GM19238 (cell line): ENCODE measurements around the gene RGS13.

Source experiments
- DNase-seq: peaks from one replicate; pipeline ENCODE4 v3.0.0; 2011; ENCODE audit warnings: low spot score; ENCODE audit not compliant: insufficient read length

Gene RGS13

DNA sequence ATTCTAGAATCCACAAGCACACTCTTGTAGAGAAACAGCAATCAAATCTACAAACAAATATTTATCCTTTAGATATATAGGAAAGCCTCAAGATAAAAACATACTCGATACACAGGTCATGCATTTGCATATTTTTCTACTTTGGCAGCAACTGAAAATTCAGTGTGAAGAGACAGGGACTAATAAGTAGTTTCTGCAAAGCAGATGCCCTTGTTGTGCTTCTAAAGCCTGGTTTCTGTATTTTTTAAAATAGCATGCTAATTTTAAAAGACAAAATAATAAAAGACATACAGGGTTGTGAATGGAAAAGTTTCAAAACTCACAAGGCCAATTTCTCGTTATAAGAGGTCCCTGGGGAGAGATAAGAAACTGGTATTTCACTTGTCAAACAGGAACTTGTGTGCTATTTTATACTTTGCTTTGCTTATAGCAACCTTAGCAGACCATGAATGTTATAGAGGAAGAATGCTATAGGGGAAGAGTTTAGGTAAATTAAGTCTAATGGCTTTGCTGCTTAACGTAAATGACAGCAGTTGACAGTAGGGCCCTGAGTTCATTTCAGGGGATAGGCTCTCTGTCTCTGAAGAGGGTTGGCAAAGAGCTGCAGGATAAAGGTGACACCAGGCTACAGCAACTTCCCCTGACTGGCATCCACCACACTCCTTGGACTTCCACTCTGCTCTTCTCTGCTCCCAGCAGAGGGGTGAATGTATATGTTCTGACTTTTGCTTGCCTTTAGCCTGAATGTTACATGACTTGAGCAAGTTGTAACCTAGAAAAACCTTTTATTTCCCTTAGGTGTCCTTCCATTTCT lies 9.4 kb upstream of the RGS13 start:
- no peak for DNase-seq

DNA sequence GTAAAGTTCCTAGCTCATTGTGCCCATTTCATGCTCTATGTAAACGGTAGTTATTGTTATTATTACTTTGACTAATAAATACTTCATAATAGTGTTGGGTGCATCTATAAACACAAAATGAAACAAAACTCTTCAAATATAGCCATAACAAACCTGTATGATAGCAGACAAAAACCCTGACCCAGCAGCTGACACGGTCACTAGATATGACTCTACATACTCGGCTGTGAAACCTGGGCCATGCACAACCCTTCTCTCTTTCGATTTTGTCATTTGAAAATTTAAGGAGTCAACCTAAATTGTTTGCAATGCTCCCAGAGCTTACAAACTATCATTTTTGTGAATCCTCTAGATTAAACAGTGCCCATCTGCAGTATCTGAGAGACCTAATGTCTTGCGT lies 8.0 kb upstream of the RGS13 start:
- no peak for DNase-seq

DNA sequence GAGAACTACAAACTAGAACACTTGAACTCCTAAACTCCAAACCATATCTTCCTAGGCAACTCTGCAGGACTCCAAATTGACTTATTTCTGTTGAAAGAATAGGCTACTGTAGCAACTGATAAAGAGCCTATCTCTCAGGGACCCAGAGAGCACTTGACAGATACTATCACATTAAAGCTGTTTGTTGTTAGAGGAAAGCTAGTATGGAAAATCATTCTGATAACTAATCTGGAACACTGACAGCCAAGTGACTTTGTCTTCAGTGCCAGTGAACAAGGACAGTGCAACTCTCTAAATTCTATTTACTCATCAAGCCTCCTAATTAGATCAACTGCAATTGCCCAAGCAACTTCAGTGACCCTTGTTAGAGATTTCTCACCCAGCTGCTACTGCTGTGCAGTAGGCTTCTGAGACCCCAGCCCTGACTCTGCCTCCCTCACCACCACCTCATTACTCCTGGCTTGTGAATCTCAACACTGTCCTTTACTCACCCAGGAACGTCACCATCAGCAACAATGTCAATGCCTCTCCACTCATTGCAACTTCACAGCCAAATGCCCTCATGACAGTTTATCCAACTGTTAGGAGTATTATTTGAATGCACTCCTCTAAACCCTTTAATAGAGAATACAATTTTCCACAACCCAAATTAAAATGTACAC lies 7.4 kb upstream of the RGS13 start:
- no peak for DNase-seq

DNA sequence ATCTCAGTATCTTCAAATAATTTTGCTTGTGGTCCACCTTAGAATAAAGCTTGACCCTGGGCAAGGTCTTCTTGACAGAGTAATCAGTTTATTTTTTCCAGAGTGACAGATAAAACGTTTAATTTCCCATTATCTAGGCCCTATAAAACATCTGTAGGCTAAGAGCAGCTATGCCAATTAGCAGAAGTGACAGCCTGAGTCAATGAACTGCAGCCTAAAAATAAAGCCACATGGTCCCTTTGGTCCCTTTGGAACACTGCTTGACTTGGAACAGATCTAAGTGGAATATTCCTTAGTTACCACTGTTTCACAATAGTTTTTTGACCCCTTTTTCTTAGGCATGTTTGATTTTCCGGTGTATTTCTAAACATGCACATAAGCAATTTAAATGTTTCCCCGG lies 6.3 kb upstream of the RGS13 start:
- no peak for DNase-seq

DNA sequence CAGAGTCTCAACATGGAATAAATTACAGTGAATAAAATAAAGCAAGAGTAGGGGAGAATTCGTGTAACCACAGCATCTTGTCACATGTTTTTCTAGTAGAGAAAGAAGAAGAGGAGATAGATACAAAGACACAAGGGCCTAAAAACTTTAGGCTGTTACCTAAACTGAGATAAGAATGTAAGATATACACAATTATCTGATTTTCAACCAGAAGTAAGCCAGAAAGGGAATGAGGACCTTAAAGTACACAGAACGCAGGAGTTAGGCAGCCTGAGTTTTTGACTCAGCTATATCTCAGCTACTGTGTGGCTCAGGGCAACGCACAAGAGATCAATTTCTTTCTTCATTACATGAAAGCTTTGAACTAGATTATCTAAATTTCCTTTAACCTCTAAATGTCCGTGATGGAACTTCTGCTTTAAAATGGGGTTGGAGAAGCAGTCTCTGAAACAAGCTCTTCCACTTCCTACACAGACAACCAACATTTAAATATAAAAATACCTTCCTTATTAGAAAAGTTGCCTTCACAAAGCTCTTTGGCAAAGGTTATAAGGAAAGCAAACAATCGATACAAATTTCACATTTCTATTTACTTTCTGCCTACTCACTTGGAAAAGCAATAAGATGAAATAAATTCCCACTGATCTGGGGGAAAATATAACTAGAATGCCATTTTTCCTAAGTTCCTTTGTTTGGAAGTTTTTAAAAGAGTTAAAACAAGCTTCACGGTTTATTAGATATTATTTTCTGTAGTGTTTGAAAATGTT lies 5.2 kb upstream of the RGS13 start:
- no peak for DNase-seq

DNA sequence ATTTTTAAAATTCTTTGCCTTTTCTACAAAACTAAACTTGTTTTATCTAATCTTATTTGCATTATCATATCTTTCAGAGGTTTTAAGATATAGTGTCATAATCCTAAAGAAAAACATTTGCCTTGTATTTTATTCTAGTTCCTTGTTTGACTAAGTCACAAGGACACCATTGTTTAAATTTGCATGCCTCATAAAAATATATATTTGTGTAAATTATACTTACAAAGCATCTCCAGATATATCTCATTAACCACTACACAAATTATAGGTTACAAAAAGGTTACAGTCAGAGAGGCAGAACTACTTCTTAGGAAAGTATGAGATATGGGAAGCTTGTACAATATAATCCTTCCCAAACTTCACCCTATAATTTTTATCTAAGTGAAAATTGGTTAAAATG lies 4.2 kb upstream of the RGS13 start:
- no peak for DNase-seq

DNA sequence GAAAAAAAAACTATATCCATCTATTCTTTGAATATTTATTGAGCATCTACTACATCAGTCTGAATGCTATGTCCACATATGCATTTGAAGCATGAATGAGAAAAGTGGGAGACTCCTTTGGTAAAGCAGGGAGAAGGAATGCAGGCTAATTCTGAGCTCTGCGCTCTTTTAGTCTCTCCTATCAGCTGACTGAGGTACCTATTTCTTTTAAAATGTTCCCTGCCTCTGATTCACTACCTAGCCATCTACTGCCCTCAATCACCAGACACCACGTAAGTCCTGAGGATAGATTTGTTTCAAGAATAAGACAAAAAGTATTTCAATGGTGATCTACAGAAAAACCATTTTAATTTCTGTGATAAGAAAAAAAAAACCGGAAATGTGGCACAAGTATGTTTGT lies 3.8 kb upstream of the RGS13 start:
- DNase-seq: no peak

DNA sequence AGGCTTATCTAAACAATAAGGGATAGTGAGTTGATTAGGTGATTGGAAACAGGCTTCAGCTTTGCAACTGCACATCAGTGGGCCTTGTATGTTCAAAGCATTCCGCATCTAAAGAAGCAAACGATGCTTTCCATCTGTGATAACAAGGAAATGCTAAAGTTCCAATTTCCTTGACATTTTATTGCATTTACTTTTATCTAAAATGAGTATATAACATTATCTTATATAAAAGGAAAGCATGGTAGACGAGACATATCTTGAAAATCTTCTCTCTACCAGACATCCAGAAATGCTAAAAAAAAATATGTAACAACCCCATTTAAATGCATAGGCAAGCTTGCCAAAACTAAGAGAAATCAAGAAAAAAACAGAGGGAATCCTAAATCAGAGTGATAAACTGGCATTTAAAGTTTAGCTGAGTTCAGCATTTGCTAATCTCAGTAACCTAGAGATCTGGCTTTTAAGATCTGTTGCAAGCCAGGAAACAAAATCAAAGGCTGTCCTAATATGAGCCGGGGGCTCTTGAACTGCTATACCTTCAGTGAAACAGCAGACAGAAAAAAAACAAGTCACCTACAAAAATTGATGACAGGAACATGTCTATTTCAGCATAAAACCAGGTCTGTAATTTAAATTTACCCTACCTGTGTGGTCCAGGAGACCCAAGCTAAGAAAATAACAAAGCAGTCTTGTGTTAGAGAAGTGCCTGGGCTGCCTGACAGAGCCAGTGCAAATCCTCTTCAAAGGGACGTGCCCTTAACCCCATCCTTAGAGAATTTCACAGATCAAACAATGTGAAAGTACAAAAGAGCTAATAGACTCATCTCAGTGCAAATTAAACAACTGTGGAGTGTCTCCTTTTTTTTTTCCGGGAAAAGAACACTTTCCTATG lies 3.1 kb upstream of the RGS13 start:
- DNase-seq: no peak

DNA sequence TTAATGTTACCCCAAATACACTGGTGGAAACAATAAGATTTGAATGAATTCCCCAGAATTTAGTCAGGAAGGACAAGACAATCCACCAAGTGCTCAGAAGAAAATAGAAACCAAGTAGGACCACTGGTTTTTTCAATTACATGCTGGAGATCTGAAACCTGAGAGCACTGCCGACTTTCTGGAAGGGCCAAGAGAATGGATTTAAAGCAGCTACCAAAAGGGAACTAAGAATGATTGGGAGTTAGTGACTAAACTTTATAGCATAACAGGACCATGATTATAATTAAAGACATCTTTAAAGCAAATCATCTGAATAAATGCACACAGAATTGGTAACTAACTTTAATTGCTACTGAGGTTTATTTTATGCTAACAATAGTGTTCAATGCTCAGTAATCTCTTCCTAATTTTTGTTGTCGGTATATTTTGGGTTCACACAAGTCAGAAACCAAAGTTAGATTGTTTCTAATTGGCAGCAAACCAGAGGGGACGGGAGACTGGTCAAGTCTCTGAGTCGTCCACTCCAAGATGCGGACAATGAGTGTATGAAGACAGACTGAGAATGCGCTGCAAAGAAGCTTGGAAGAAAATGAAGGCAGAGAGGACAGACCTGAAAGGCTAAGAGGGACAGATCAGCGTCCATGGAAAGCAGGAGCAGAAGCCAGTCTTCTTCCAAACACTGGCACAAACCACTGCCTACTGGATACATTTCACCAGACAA lies 2.3 kb upstream of the RGS13 start:
- no peak for DNase-seq

DNA sequence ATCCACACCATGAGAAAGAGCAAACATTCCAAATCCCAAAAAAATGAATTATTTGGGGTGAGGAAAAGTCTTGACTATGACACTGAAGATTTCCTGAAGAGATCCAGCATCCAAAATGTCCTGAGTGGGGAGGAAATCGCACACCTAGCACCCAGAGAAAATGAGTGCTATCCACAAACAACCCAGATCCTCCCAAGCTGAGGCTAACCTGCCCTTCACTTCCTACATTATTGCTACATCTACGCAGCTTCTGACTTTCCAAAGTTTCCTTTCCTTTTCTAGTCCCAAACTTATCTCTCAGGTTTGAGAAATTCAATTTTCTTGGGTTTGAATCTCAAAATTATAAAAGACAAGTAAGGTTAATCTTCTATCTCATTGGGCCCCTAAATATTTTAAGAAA lies 906 bp upstream of the RGS13 start:
- no peak for DNase-seq

DNA sequence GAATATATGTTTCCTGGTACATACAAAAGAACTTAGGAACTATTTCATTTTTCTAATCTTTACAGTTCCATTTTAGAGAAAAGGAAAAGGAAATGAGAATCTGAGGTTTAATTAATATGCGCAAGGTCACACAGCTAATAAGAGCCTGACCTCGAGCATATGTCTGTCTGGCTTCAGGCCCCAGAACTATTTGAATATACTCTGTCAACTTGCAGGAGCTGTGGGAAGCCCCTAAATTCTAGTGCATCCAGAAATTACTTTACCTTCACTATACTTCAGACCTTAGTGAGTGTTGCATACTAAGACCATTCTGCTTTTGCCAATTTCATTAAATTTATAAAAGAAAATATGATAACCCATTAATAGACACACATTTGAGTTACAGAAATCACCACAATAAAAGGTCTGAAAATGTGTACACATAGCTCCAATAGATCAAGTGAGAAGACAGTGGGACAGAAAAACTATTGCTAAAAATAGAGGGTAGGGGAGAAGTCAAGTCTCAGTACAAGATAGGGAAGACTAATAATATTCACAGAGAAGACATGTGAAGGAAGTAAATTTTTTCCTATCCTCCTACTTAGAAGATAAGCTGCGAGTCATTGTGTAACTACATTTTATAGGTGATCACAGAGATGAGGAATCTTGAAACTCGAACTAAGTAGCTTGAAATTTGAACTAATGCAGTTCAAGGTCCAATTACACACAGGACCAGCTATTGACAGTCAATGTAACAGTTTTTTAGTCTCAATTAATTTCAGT lies 3.8 kb downstream of the RGS13 start:
- no peak for DNase-seq

DNA sequence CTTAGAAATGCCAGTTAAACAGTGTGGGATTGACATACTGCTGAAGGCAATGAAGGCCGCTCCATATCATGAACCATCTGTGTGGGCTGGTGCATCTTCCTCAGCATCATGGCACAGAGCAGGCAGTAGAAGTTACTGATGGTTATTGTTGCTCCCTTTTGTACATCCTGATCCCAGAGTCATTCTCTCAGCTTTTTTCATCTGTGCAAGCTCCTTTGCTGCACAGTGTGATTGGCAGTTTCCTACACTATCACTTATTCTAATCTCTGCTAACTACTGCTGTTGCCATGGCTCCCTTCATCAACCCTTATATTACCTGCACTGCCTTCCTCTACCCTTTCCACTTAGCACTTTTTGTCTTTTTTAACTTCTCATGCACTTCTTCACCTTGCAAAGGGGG lies 16.2 kb downstream of the RGS13 start:
- no peak for DNase-seq

DNA sequence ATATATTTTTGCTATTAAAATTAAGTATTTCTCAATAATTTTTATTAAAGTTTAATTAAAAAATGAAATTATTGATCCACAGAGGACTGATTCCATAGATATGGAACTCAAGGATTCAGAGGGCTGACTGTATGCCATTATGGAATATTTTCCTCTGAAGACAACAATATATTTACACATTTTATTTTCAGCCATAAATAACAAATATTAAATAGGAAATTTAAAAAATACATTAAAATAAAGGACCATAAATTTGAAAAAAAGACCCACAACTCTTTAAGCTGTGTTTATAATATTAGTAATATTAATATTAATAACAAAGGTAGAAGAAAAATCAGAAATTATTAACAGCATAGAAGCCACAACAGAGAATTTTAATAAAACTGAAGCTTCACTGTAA lies 18.2 kb downstream of the RGS13 start:
- DNase-seq: no peak

DNA sequence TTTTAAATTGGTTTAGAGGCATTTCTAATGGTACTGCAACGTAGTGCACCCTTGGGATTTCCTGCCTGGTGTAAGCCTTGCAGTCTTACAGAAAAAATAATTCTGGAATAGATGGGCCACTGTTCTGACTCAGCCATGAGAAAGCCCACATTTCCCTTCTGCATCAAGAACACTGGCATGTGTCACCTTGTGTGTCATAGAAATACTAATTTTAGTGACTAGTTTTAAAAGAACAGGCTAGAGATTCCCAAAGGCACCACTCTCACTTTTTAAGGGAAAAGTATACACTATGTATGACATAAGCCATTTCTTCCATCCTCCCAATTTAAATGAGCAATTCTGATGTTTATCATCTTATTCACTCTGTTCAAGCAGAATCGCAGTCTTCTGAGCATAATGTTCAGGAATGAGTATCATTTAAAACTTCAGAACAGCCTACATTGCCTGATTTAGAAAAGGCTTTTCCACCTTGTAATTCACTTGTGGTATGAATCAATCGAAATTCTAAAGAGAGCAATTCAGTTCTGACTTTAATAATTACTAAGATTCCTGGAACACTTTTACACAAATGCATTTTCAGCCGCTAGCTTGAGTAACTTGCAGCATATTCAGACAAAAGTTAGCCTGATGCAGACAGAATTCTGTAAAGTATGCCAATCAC lies 18.8 kb downstream of the RGS13 start:
- no peak for DNase-seq

DNA sequence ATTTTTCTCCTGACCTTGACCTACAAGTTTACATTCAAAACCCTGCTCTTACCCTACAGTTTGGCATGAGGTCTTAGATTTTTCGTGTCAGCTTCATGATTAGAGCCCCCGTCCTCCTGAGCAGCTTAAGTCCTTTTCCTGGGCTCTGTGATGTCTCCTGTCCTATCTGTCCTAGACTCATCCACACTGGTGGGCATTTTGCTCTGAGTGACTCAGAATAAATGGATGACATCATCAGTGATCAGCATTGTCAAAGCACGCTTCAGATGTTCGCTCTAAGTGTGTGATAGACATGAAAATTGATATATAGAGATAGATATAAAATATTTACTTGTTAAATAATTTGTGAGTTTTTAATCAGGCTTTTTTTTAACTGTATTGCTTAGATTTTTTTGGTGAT lies 21.8 kb downstream of the RGS13 start:
- no peak for DNase-seq

DNA sequence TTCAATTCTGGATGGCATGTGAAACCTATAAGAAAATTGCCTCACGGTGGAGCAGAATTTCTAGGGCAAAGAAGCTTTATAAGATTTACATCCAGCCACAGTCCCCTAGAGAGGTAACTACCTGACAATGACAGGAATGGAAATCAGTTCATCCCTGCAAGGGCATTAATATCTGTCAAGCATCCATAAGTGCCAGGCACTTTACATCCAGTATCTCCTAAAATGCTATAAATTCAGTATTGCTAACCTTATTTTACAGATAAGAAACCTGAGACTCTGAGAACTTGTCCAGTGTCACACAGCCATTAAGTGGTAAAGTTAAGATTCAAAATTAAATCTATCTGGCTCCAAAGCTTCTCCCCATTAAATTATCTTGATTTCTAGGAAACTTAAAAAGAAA lies 22.3 kb downstream of the RGS13 start:
- no peak for DNase-seq

DNA sequence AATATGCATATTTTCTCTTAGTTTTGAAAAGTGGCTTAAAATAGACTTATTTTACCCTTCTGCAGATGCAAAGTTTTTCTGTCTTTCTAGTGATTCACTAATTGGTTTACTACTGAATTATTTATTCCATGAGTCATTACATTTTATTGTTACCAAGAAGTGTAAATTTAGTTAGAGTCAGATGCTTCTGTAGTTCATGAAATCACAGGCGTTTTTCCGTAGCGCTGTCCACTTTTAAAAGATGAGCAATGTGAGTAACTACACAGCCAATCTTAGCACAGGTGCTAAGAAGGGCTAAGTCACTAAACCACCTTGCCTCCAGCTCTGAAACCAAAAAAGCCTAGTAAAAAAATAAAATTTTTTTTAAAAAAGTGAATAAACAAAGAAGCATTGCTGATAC lies 24.7 kb downstream of the RGS13 start:
- DNase-seq: no peak

DNA sequence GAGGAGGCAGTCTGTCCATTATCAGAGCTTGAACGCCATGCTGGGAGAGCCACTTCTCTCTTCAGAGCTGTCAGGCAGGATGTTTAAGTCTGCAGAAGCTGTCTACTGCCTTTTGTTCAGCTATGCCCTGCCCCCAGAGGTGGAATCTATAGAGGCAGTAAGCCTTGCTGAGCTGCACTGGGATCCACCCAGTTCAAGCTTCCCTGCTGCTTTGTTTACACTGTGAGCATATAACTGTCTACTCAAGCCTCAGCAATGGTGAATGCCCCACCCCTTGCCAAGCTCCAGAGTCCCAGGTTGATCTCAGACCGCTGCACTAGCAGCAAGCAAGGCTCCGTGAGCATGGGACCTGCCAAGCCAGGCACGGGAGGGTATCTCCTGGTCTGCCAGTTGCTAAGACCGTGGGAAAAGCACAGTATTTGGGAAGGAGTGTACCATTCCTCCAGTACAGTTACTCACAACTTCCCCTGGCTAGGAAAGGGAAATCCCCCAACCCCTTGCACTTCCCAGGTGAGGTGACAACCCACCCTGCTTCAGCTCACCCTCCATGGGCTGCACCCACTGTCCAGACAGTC lies 32.5 kb downstream of the RGS13 start:
- no peak for DNase-seq

DNA sequence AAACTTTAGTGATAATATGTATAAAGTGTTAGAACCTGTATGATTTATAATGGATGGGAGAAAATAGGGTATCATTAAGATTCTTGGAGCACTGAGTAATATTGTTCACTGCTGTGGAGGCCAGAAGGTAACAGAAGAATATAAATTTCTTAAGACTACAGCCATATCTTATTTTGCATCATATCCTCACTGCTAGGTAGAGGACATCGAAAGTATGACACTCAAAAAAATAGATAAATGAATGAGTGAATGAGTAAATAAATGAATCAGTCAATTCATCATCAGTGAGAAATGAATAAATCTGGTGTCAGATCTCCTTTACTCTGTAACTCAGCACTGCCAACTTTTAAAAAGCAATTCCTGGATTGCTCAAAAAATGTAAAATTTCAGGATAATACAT lies 33.2 kb downstream of the RGS13 start:
- no peak for DNase-seq
